Mesenchymal stem cell (in vitro differentiated cells and primary cell): ENCODE results near the gene MRPL51.

Experiments used
- DNase-seq: peaks from one replicate; pipeline ENCODE4 v3.0.0-alpha.2; 2013
- H2AFZ ChIP-seq: one replicate; pipeline ENCODE4 v1.6.1; 2013; ENCODE audit warnings: low read depth, mild to moderate bottlenecking, control low read depth, inconsistent platforms, low read length, moderate library complexity
- H2AK5ac ChIP-seq: 2 replicates; pipeline ENCODE4 v1.6.1; 2013; ENCODE audit warnings: low read length, moderate library complexity, mild to moderate bottlenecking, inconsistent platforms; ENCODE audit not compliant: severe bottlenecking
- H2BK120ac ChIP-seq: one replicate; pipeline ENCODE4 v1.6.1; 2013; ENCODE audit warnings: low read depth, mild to moderate bottlenecking, inconsistent platforms, low read length, moderate library complexity
- H2BK12ac ChIP-seq, 2 experiments: one replicate each; pipeline ENCODE4 v1.6.1; 2013; ENCODE audit warnings: inconsistent platforms in 2 of 2, low read length in 2 of 2, mild to moderate bottlenecking in 2 of 2, moderate library complexity in 2 of 2, control low read depth in 1 of 2
- H2BK15ac ChIP-seq: one replicate; pipeline ENCODE4 v1.6.1; 2013; ENCODE audit warnings: mild to moderate bottlenecking, low read depth, inconsistent platforms; ENCODE audit not compliant: poor library complexity, severe bottlenecking
- H2BK5ac ChIP-seq: 2 replicates; pipeline ENCODE4 v1.6.1; 2013; ENCODE audit warnings: low read depth, mild to moderate bottlenecking, low read length, control low read depth, inconsistent platforms; ENCODE audit not compliant: poor library complexity, severe bottlenecking
- H3K14ac ChIP-seq, 2 experiments: one replicate each; pipeline ENCODE4 v1.6.1; 2013; ENCODE audit warnings: inconsistent platforms in 2 of 2, low read length in 2 of 2, control low read depth in 1 of 2, mild to moderate bottlenecking in 1 of 2, moderate library complexity in 1 of 2
- H3K18ac ChIP-seq, 2 experiments: one replicate each; pipeline ENCODE4 v1.6.1; 2013; ENCODE audit warnings: inconsistent platforms in 2 of 2, low read length in 2 of 2, control low read depth in 1 of 2, low read depth in 1 of 2, mild to moderate bottlenecking in 1 of 2
- H3K23ac ChIP-seq, 2 experiments: one replicate each; pipeline ENCODE4 v1.6.1; 2013; ENCODE audit warnings: inconsistent platforms in 2 of 2, low read length in 2 of 2, mild to moderate bottlenecking in 2 of 2, moderate library complexity in 2 of 2, control low read depth in 1 of 2
- H3K27ac ChIP-seq: 2 replicates; pipeline ENCODE4 v1.5.1; 2013; ENCODE audit warnings: mild to moderate bottlenecking, moderate library complexity, low read length, control low read depth, inconsistent platforms; ENCODE audit not compliant: poor library complexity, severe bottlenecking
- H3K27me3 ChIP-seq, 2 experiments: 2 replicates each; pipeline versions ENCODE4 v1.6.1 to v1.7.0; 2013; ENCODE audit warnings: low read length in 2 of 2, mild to moderate bottlenecking in 2 of 2, moderate library complexity in 2 of 2, control low read depth in 1 of 2, inconsistent platforms in 1 of 2; ENCODE audit not compliant: control insufficient read depth in 1 of 2, insufficient read depth in 1 of 2
- H3K36me3 ChIP-seq, 2 experiments: 2 replicates each; pipeline versions ENCODE4 v1.6.1 to v1.7.0; 2013; ENCODE audit warnings: low read length in 2 of 2, control low read depth in 1 of 2, inconsistent platforms in 1 of 2, low read depth in 1 of 2, mild to moderate bottlenecking in 1 of 2; ENCODE audit not compliant: insufficient read depth in 2 of 2, control insufficient read depth in 1 of 2
- H3K4ac ChIP-seq, 2 experiments: one replicate each; pipeline ENCODE4 v1.6.1; 2013; ENCODE audit warnings: inconsistent platforms in 2 of 2, low read length in 2 of 2, mild to moderate bottlenecking in 2 of 2, moderate library complexity in 2 of 2, control low read depth in 1 of 2, low read depth in 1 of 2
- H3K4me1 ChIP-seq: 2 replicates; pipeline ENCODE4 v1.6.1; 2013; ENCODE audit warnings: low read depth, low read length, control low read depth; ENCODE audit not compliant: control insufficient read depth, insufficient read depth
- H3K4me2 ChIP-seq: 2 replicates; pipeline ENCODE4 v1.6.1; 2013; ENCODE audit warnings: low read length, mild to moderate bottlenecking, inconsistent platforms; ENCODE audit not compliant: poor library complexity, severe bottlenecking
- H3K4me3 ChIP-seq, 2 experiments: 2 replicates each; pipeline versions ENCODE4 v1.5.1 to v1.7.0; 2013; ENCODE audit warnings: low read length in 2 of 2, mild to moderate bottlenecking in 2 of 2, control low read depth in 1 of 2, low read depth in 1 of 2; ENCODE audit not compliant: insufficient read depth in 1 of 2
- H3K79me1 ChIP-seq: replicated peaks from 2 replicates; pipeline ENCODE4 v1.6.1; 2013; ENCODE audit warnings: mild to moderate bottlenecking, control low read depth, low read length, inconsistent platforms; ENCODE audit not compliant: poor library complexity, severe bottlenecking
- H3K9ac ChIP-seq: 2 replicates; pipeline ENCODE4 v1.7.0; 2013; ENCODE audit warnings: mild to moderate bottlenecking, low read length, moderate library complexity
- H3K9me3 ChIP-seq: 2 replicates; pipeline ENCODE4 v1.7.0; 2013; ENCODE audit warnings: mild to moderate bottlenecking, low read length; ENCODE audit not compliant: control insufficient read depth
- H4K8ac ChIP-seq: one replicate; pipeline ENCODE4 v1.6.1; 2013; ENCODE audit warnings: inconsistent platforms, mild to moderate bottlenecking, low read length, moderate library complexity
- H4K91ac ChIP-seq: one replicate; pipeline ENCODE4 v1.6.1; 2013; ENCODE audit warnings: mild to moderate bottlenecking, low read length, inconsistent platforms
- WGBS: methylation state at CpG from one replicate; pipeline ENCODE4 v1.1.7; 2013; ENCODE audit warnings: mixed read lengths; 5-methylcytosine and 5-hydroxymethylcytosine counted together

MRPL51 gene

GRCh38 chr12:6452245-6452943 lies 40.7 kb downstream of the MRPL51 start:
- H3K23ac ChIP-seq = peak overlapping the region in 1 of 2 experiments; percentile 36
- H2BK5ac ChIP-seq = peak overlapping the region; percentile 92
- peak overlapping the region; percentile 2 for H2AFZ ChIP-seq
- peak overlapping the region; percentile 95 for H2BK15ac ChIP-seq
- WGBS = 79% methylated on average over 8 of the region's 9 CpGs
- peak overlapping the region; percentile 94 for H3K27ac ChIP-seq
- peaks cover 23% of the 10 kb centered on the region for H3K79me1 ChIP-seq
- peaks cover 17 to 35% of the 10 kb centered on the region in 2 experiments for H3K36me3 ChIP-seq
- H4K91ac ChIP-seq = peak overlapping the region; percentile 92
- peak overlapping the region in 1 of 2 experiments; percentile 90 for H2BK12ac ChIP-seq
- H3K9ac ChIP-seq = peak overlapping the region; percentile 97
- H3K9me3 ChIP-seq = no peaks in the 10 kb centered on the region
- peak overlapping the region; percentile 72 to 98 for H3K18ac ChIP-seq
- H3K4me3 ChIP-seq = peak overlapping the region; percentile 57 to 95
- H3K4me2 ChIP-seq = peak overlapping the region; percentile 90
- H3K4ac ChIP-seq = peak overlapping the region; percentile 85 to 97
- peak overlapping the region in 1 of 2 experiments; percentile 72 for H3K14ac ChIP-seq
- H4K8ac ChIP-seq = peak overlapping the region; percentile 100
- H3K4me1 ChIP-seq = peaks cover 28% of the 10 kb centered on the region
- H2BK120ac ChIP-seq = peak overlapping the region; percentile 37
- no peak for DNase-seq
- peak overlapping the region; percentile 71 for H2AK5ac ChIP-seq
- no peaks in the 10 kb centered on the region for H3K27me3 ChIP-seq

DNA sequence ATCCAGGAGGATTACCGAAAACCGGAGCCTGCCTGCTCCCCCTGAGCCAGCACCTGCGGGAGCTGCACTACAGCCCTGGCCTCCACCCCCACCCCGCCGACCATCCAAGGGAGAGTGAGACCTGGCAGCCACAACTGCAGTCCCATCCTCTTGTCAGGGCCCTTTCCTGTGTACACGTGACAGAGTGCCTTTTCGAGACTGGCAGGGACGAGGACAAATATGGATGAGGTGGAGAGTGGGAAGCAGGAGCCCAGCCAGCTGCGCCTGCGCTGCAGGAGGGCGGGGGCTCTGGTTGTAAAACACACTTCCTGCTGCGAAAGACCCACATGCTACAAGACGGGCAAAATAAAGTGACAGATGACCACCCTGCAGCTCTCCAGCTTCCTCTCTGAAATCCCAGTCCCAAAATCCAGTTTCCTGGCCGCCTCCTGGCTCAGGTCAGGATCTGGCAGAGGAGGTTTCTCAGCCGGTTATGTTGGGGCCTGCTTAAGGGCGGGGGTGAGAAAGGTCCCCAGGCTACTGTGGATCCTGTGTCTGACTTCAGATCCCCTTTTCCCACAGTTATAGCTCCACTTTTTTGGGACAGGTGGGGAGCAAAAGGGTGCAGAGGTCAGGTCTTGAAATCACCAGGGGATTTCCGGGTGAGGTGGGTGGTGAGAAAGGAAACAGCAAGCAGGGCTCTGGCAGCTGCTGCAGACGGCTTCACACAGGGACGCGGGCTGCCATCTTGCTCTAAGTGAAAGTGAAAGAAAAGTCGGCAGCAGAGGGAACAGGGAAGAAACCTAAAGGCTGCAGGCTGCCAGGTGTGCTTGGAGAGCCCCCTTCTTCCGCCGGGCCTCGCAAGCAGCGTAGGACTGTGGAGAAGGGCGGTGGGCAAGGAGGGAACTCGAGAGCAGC lies 41.5 kb downstream of the MRPL51 start, which contains the start of gene TAPBPL:
Gene TAPBPL, plus strand, starts transcription at position 695 of the 897 bp plus-strand sequence. CDS start 207 bp downstream, outside the sequence.
- H3K18ac ChIP-seq = peak within 1 kb of the TSS; percentile 95 to 98
- peaks cover 14 to 34% of the 10 kb centered on the region in 2 experiments for H3K36me3 ChIP-seq
- H4K8ac ChIP-seq = peak within 1 kb of the TSS; percentile 100
- H2BK5ac ChIP-seq = peak within 1 kb of the TSS; percentile 92
- H3K27ac ChIP-seq = peak within 1 kb of the TSS; percentile 94
- peak within 1 kb of the TSS; percentile 90 for H3K4me2 ChIP-seq
- WGBS = 28% methylated on average over 26 of the region's 27 CpGs
- peaks cover 31% of the 10 kb centered on the region for H3K4me1 ChIP-seq
- H3K14ac ChIP-seq = peak within 1 kb of the TSS in 1 of 2 experiments; percentile 84
- peak within 1 kb of the TSS; percentile 76 for H2AFZ ChIP-seq
- H3K4me3 ChIP-seq = peak within 1 kb of the TSS; percentile 57 to 95
- peak within 1 kb of the TSS; percentile 100 for H2BK15ac ChIP-seq
- peak within 1 kb of the TSS; percentile 97 for H3K9ac ChIP-seq
- peak within 1 kb of the TSS; percentile 56 for H2BK120ac ChIP-seq
- H2AK5ac ChIP-seq = peak within 1 kb of the TSS; percentile 71
- peak within 1 kb of the TSS; percentile 38 to 90 for H2BK12ac ChIP-seq
- peak; percentile 83 for DNase-seq
- H3K23ac ChIP-seq = peak within 1 kb of the TSS in 1 of 2 experiments; percentile 90
- peaks cover 23% of the 10 kb centered on the region for H3K79me1 ChIP-seq
- peak within 1 kb of the TSS; percentile 86 to 97 for H3K4ac ChIP-seq
- no peaks in the 10 kb centered on the region for H3K27me3 ChIP-seq
- H3K9me3 ChIP-seq = no peaks in the 10 kb centered on the region
- H4K91ac ChIP-seq = peak within 1 kb of the TSS; percentile 92

- Histone ChIP-seq H2BK5ac (peak overlapping the region; percentile 4), H3K14ac (peak overlapping the region in 1 of 2 experiments; percentile 84), H3K23ac (peak overlapping the region in 1 of 2 experiments; percentile 90), H3K36me3 (peaks cover 16 to 41% of the 10 kb centered on the region in 2 experiments), H2BK12ac (peak overlapping the region; percentile 38 to 69), H3K4me1 (peaks cover 32% of the 10 kb centered on the region), H3K9me3 (no peaks in the 10 kb centered on the region), H3K9ac (peak overlapping the region; percentile 97), H3K4me2 (peak overlapping the region; percentile 90), H2BK120ac (peak overlapping the region; percentile 50), H3K18ac (peak overlapping the region; percentile 95 to 97), H3K4me3 (peak overlapping the region; percentile 53 to 95), H2AFZ (peak overlapping the region; percentile 76), H2BK15ac (peak overlapping the region; percentile 100), H3K27ac (peak overlapping the region; percentile 94), H4K8ac (peak overlapping the region; percentile 99), H3K79me1 (peaks cover 23% of the 10 kb centered on the region), H3K4ac (peak overlapping the region; percentile 12 to 86), H2AK5ac (peak overlapping the region; percentile 38), H4K91ac (peak overlapping the region; percentile 91), H3K27me3 (no peaks in the 10 kb centered on the region)
- DNase-seq = no peak
- 35% methylated on average over 11 of the region's 11 CpGs for WGBS
Measured at GRCh38 chr12:6450869-6451347, 42.2 kb downstream of the MRPL51 start.
